RPMI8226 (cell line): ENCODE data around the gene NTPCR.
A peak's percentile ranks its signal among the peaks of the same experiment; 100 is the strongest.

Source experiments
- DNase-seq: peaks from one replicate; pipeline ENCODE4 v3.0.0-alpha.2; 2015

The NTPCR gene

GRCh38 chr1:232965124-232965911 is 14.9 kb downstream of the NTPCR start:
- no peak for DNase-seq

- DNase-seq: no peak
Measured at GRCh38 chr1:232965912-232966217, 15.5 kb downstream of the NTPCR start.

- no peak for DNase-seq
Measured at GRCh38 chr1:232966663-232967062, 16.3 kb downstream of the NTPCR start.

- DNase-seq: no peak
Measured at GRCh38 chr1:232968391-232968790, 18.0 kb downstream of the NTPCR start.

GRCh38 chr1:232968965-232969364 is 18.6 kb downstream of the NTPCR start:
- peak; percentile 86 for DNase-seq

GRCh38 chr1:232969799-232970198 is 19.4 kb downstream of the NTPCR start:
- DNase-seq: no peak

- DNase-seq: no peak
Measured at GRCh38 chr1:232970508-232970907, 20.1 kb downstream of the NTPCR start.

- DNase-seq: no peak
Measured at GRCh38 chr1:232973652-232974611, 23.5 kb downstream of the NTPCR start.

GRCh38 chr1:232974971-232975370 is 24.6 kb downstream of the NTPCR start:
- no peak for DNase-seq

GRCh38 chr1:232978091-232978634 is 27.8 kb downstream of the NTPCR start:
- DNase-seq: no peak

GRCh38 chr1:232978815-232979214 is 28.4 kb downstream of the NTPCR start:
- no peak for DNase-seq

GRCh38 chr1:232979558-232979957 is 29.1 kb downstream of the NTPCR start:
- DNase-seq: no peak

GRCh38 chr1:232980355-232980978 is 30.1 kb downstream of the NTPCR start:
- no peak for DNase-seq

GRCh38 chr1:232980986-232981560 is 30.7 kb downstream of the NTPCR start:
- DNase-seq: no peak

GRCh38 chr1:232982238-232982944 is 32.0 kb downstream of the NTPCR start:
- DNase-seq: no peak

- no peak for DNase-seq
Measured at GRCh38 chr1:232983375-232983774, 33.0 kb downstream of the NTPCR start.

GRCh38 chr1:232983817-232984567 is 33.6 kb downstream of the NTPCR start:
- no peak for DNase-seq

GRCh38 chr1:232984577-232985425 is 34.4 kb downstream of the NTPCR start:
- DNase-seq: no peak

GRCh38 chr1:232985882-232986526 is 35.6 kb downstream of the NTPCR start:
- no peak for DNase-seq

- DNase-seq: no peak
Measured at GRCh38 chr1:232986527-232986922, 36.1 kb downstream of the NTPCR start.
